ENCODE data around the gene GRID1. TPM values are rescaled to one million over a fixed set of nuclear protein-coding genes. Genes with fewer than 3 reads are reported as not detected.

GRID1 gene
- total and polyA plus RNA-seq, 2 experiments from 2014 or later, result not detected

DNA sequence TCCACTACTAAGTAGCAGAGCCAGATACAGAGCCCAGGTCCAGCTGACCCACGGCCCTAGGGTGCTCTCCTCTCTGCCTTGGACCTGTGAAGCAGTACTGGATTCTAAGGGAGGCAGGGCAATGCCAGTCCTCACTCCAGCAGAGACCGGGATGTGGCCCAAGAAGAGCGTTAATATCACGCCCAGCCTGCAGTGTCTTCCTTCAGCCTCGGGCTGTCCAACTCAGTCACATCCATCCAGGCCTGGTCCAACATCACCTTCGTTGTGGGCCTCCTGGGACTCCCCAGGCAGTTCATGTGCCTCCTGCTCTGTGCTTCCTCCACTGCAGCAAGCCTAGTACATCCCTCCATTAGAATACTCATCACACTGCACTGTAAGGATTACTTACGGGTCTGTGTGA, 114.5 kb downstream of the GRID1 start:
- in situ Hi-C loops (cut with MboI), result no loop called here
- no peak overlapping the region for H3K9ac ChIP-seq
- no peaks in the 10 kb centered on the region for H3K36me3 ChIP-seq (ENCODE audit: low read depth)
- no peak overlapping the region for H3K27ac ChIP-seq
- no peaks in the 10 kb centered on the region for H3F3A ChIP-seq (ENCODE audit: insufficient read depth)
- no peak for DNase-seq
- no peaks in the 10 kb centered on the region for H4K20me1 ChIP-seq (ENCODE audit: insufficient read depth)
- no peaks in the 10 kb centered on the region; the same call in 1 of the 2 replicates for H3K27me3 ChIP-seq (replicated peaks; ENCODE audit: insufficient read depth)
- 35 to 36% methylated on average over 7 of the region's 7 CpGs for WGBS, 2 experiments (ENCODE audit: low coverage in 1 of 2, low lambda C conversion rate in 2 of 2, missing lambda C conversion rate in 2 of 2)
- H3K79me2 ChIP-seq (ENCODE audit: insufficient read depth), result no peaks in the 10 kb centered on the region
- H3K4me1 ChIP-seq (ENCODE audit: insufficient read depth), result no peaks in the 10 kb centered on the region
- no peak for TF ChIP-seq EZH2 (IDR thresholded peaks at IDR 0.05; ENCODE audit: insufficient read depth, poor library complexity, severe bottlenecking)
- TF ChIP-seq EZH2phosphoT487 (IDR thresholded peaks at IDR 0.05; ENCODE audit: insufficient read depth, low read depth), result no peak
- no peak overlapping the region for H3K4me2 ChIP-seq (ENCODE audit: unreplicated experiment)
- no peaks in the 10 kb centered on the region for H3K9me2 ChIP-seq (ENCODE audit: insufficient read depth)
- H3K4me3 ChIP-seq, result no peak overlapping the region
- no peaks in the 10 kb centered on the region for H3K9me3 ChIP-seq (ENCODE audit: low read depth)
- no peak overlapping the region for H2AFZ ChIP-seq

DNA sequence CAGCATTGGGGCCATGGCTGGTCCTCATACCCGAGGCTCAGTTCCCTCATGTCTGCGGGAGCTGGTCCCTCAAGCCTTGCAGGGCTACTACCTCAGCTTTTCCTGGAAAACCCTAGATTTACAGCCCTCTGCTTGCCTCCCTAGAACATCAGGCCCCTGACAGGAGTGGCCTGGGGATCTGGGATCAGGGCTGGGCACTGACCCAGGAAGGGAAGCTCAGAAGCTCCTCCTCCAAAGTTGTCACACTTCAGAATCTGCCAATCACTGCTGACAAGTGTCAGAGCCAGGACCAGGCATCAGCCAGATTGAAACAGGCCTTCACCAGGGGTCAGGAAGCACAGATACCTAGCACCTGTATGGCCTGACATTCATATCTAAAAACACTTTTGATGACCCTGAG, 115.2 kb downstream of the GRID1 start:
- no peaks in the 10 kb centered on the region for H3K36me3 ChIP-seq (ENCODE audit: low read depth)
- H2AFZ ChIP-seq, result no peak overlapping the region
- no peaks in the 10 kb centered on the region for H3K9me2 ChIP-seq (ENCODE audit: insufficient read depth)
- H3K4me2 ChIP-seq (ENCODE audit: unreplicated experiment), result no peak overlapping the region
- no peak overlapping the region for H3K4me3 ChIP-seq
- no peaks in the 10 kb centered on the region for H3K79me2 ChIP-seq (ENCODE audit: insufficient read depth)
- DNase-seq, result no peak
- 7 to 14% methylated on average over 2 of the region's 2 CpGs for WGBS, 2 experiments (ENCODE audit: low coverage in 1 of 2, low lambda C conversion rate in 2 of 2, missing lambda C conversion rate in 2 of 2)
- H3F3A ChIP-seq (ENCODE audit: insufficient read depth), result no peaks in the 10 kb centered on the region
- no peak overlapping the region for H3K9ac ChIP-seq
- no peaks in the 10 kb centered on the region for H3K4me1 ChIP-seq (ENCODE audit: insufficient read depth)
- TF ChIP-seq EZH2 (IDR thresholded peaks at IDR 0.05; ENCODE audit: insufficient read depth, poor library complexity, severe bottlenecking) (no peak), EZH2phosphoT487 (IDR thresholded peaks at IDR 0.05; ENCODE audit: insufficient read depth, low read depth) (no peak)
- no peaks in the 10 kb centered on the region for H3K9me3 ChIP-seq (ENCODE audit: low read depth)
- no peaks in the 10 kb centered on the region for H4K20me1 ChIP-seq (ENCODE audit: insufficient read depth)
- in situ Hi-C loops (cut with MboI), result no loop called here
- H3K27ac ChIP-seq, result no peak overlapping the region
- H3K27me3 ChIP-seq (replicated peaks; ENCODE audit: insufficient read depth), result no peaks in the 10 kb centered on the region; the same call in 1 of the 2 replicates

DNA sequence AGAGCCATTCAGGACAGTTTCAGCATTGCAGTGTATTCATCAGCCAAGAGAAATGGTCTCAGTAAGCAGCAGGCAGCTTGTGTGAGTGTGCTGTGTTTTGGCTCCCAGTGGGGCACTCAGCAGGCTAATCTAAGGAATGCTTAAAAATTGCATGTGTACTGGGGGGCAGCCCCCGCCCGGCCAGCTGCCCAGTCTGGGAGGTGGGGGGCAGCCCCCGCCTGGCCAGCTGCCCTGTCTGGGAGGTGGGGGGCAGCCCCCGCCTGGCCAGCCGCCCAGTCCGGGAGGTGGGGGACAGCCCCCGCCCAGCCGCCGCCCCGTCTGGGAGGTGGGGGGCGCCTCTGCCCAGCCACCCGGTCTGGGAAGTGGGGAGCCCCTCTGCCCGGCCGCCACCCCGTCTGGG, 116.2 kb downstream of the GRID1 start:
- no peak overlapping the region for H3K4me3 ChIP-seq
- 47 to 62% methylated on average over 2 to 15 of the region's 15 CpGs for WGBS, 2 experiments (ENCODE audit: low coverage in 1 of 2, low lambda C conversion rate in 2 of 2, missing lambda C conversion rate in 2 of 2)
- H3K36me3 ChIP-seq (ENCODE audit: low read depth), result no peaks in the 10 kb centered on the region
- H3K9ac ChIP-seq, result no peak overlapping the region
- DNase-seq, result no peak
- no peaks in the 10 kb centered on the region for H3K79me2 ChIP-seq (ENCODE audit: insufficient read depth)
- H3F3A ChIP-seq (ENCODE audit: insufficient read depth), result no peaks in the 10 kb centered on the region
- H2AFZ ChIP-seq, result no peak overlapping the region
- no peaks in the 10 kb centered on the region; the same call in 1 of the 2 replicates for H3K27me3 ChIP-seq (replicated peaks; ENCODE audit: insufficient read depth)
- in situ Hi-C loops (cut with MboI), result no loop called here
- H4K20me1 ChIP-seq (ENCODE audit: insufficient read depth), result no peaks in the 10 kb centered on the region
- H3K4me2 ChIP-seq (ENCODE audit: unreplicated experiment), result no peak overlapping the region
- H3K27ac ChIP-seq, result no peak overlapping the region
- TF ChIP-seq EZH2 (IDR thresholded peaks at IDR 0.05; ENCODE audit: insufficient read depth, poor library complexity, severe bottlenecking) (no peak), EZH2phosphoT487 (IDR thresholded peaks at IDR 0.05; ENCODE audit: insufficient read depth, low read depth) (no peak)
- no peaks in the 10 kb centered on the region for H3K9me3 ChIP-seq (ENCODE audit: low read depth)
- H3K9me2 ChIP-seq (ENCODE audit: insufficient read depth), result no peaks in the 10 kb centered on the region
- H3K4me1 ChIP-seq (ENCODE audit: insufficient read depth), result no peaks in the 10 kb centered on the region

DNA sequence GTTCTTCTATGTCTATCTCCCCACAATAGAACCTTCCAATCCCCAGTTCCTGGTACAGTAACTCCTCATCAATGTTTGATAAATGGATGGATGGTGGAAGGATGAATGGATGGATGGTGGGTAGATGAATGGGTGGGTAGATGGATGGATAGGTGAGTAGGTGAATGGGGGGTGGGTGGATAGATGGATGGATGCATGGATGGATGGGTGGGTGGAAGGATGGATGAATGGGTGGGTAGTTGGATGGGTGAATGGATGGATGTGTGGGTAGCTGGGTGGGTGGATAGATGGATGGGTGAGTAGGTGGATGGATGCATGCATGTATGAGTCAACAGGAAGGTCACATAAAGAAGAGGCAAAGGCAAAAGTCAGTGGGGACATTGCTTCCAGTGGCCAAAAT, 116.8 kb downstream of the GRID1 start:
- TF ChIP-seq EZH2phosphoT487 (IDR thresholded peaks at IDR 0.05; ENCODE audit: insufficient read depth, low read depth) (no peak), EZH2 (IDR thresholded peaks at IDR 0.05; ENCODE audit: insufficient read depth, poor library complexity, severe bottlenecking) (no peak)
- H4K20me1 ChIP-seq (ENCODE audit: insufficient read depth), result no peaks in the 10 kb centered on the region
- in situ Hi-C loops (cut with MboI), result no loop called here

DNA sequence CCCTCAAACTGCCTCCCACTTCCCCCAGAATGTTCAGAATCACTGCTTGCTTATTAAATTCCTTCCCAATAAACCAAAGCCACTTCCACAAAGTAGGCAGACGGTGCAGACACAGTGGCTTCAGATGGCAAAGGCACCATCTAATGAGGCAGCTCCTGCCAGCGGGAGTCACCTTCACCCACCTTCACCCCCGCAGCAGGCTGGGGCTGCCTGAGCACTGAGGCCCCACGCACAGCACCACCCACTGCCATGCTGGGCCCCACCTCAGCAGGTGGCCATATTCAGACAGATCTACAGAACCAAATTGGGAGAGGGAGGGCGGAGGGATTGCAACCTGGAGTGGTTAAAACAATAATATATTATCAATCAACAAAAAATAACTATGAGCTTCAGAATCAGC, 118.5 kb downstream of the GRID1 start:
- in situ Hi-C loops (cut with MboI), result no loop called here
- no peaks in the 10 kb centered on the region for H3K79me2 ChIP-seq (ENCODE audit: insufficient read depth)
- H3K9ac ChIP-seq, result no peak overlapping the region
- H3K27ac ChIP-seq, result no peak overlapping the region
- no peak overlapping the region for H2AFZ ChIP-seq
- no peak for DNase-seq
- no peaks in the 10 kb centered on the region for H3K9me3 ChIP-seq (ENCODE audit: low read depth)
- H4K20me1 ChIP-seq (ENCODE audit: insufficient read depth), result no peaks in the 10 kb centered on the region
- WGBS, 2 experiments (ENCODE audit: low coverage in 1 of 2, low lambda C conversion rate in 2 of 2, missing lambda C conversion rate in 2 of 2), result 36% methylated on average over 5 of the region's 5 CpGs
- H3K4me3 ChIP-seq, result no peak overlapping the region
- H3K4me1 ChIP-seq (ENCODE audit: insufficient read depth), result no peaks in the 10 kb centered on the region
- no peaks in the 10 kb centered on the region; the same call in 1 of the 2 replicates for H3K27me3 ChIP-seq (replicated peaks; ENCODE audit: insufficient read depth)
- no peaks in the 10 kb centered on the region for H3K9me2 ChIP-seq (ENCODE audit: insufficient read depth)
- TF ChIP-seq EZH2phosphoT487 (IDR thresholded peaks at IDR 0.05; ENCODE audit: insufficient read depth, low read depth) (no peak), EZH2 (IDR thresholded peaks at IDR 0.05; ENCODE audit: insufficient read depth, poor library complexity, severe bottlenecking) (no peak)
- H3F3A ChIP-seq (ENCODE audit: insufficient read depth), result no peaks in the 10 kb centered on the region
- H3K36me3 ChIP-seq (ENCODE audit: low read depth), result no peaks in the 10 kb centered on the region
- no peak overlapping the region for H3K4me2 ChIP-seq (ENCODE audit: unreplicated experiment)

More for the DNA sequence above, 116.8 kb downstream of the GRID1 start:
- Histone ChIP-seq H3K4me2 (ENCODE audit: unreplicated experiment) (no peak overlapping the region), H2AFZ (no peak overlapping the region), H3F3A (ENCODE audit: insufficient read depth) (no peaks in the 10 kb centered on the region), H3K4me3 (no peak overlapping the region), H3K27ac (no peak overlapping the region), H3K9me3 (ENCODE audit: low read depth) (no peaks in the 10 kb centered on the region), H3K9me2 (ENCODE audit: insufficient read depth) (no peaks in the 10 kb centered on the region), H3K4me1 (ENCODE audit: insufficient read depth) (no peaks in the 10 kb centered on the region), H3K36me3 (ENCODE audit: low read depth) (no peaks in the 10 kb centered on the region), H3K27me3 (replicated peaks; ENCODE audit: insufficient read depth) (no peaks in the 10 kb centered on the region; the same call in 1 of the 2 replicates), H3K79me2 (ENCODE audit: insufficient read depth) (no peaks in the 10 kb centered on the region), H3K9ac (no peak overlapping the region)
- DNase-seq, result no peak
